Measurements from ENCODE around the gene ADSL. TPM values are rescaled to one million over a fixed set of nuclear protein-coding genes. Genes with fewer than 3 reads are reported as not detected.
"Not testable (repeated sequence)": the region's sequence is repeated elsewhere in the genome, so short reads cannot be mapped to it uniquely, and the experiment has no call there.

ADSL gene
- total RNA-seq, 2 experiments from 2014 or later: 117 to 137 TPM

GRCh38 chr22:40310768-40311120 lies 35.6 kb upstream of the ADSL start:
- peaks cover 86% of the 10 kb centered on the region for H3K36me3 ChIP-seq (ENCODE audit: insufficient read depth, low read length)
- CTCF ChIA-PET (ENCODE audit: unreplicated experiment): no interaction called here
- no TSS peak for BruUV-seq (replicated peaks)

GRCh38 chr22:40311646-40312045 lies 34.7 kb upstream of the ADSL start:
- BruUV-seq (replicated peaks); intact Hi-C loops (cut with micrococcal nuclease; ENCODE audit: unreplicated experiment); DNase-seq (ENCODE audit: low spot score): not testable (repeated sequence)

More at GRCh38 chr22:40310768-40311120, 35.6 kb upstream of the ADSL start:
- Histone ChIP-seq H3K79me2 (ENCODE audit: insufficient read depth, low read depth, low read length) (no peaks in the 10 kb centered on the region), H3K27ac (ENCODE audit: low read depth, low read length, poor library complexity, severe bottlenecking) (no peak overlapping the region), H3K9me2 (ENCODE audit: insufficient read depth, low read length) (no peaks in the 10 kb centered on the region), H3K4me2 (ENCODE audit: low read length) (no peak overlapping the region), H4K20me1 (ENCODE audit: insufficient read depth, low read length) (no peaks in the 10 kb centered on the region), H3K9me3 (ENCODE audit: low read length) (no peaks in the 10 kb centered on the region), H3K4me1 (ENCODE audit: insufficient read depth, low read length, poor library complexity, severe bottlenecking) (no peaks in the 10 kb centered on the region), H3K4me3 (ENCODE audit: low read depth, low read length, poor library complexity, severe bottlenecking) (no peak overlapping the region), H2AFZ (ENCODE audit: low read length) (no peak overlapping the region)
- TF ChIP-seq EZH2phosphoT487 (IDR thresholded peaks at IDR 0.05; ENCODE audit: borderline replicate concordance, low read depth, low read length) (no peak), CTCF (conservative IDR thresholded peaks at IDR 0.05; ENCODE audit: low read length) (no peak)
- POLR2A ChIA-PET: interaction anchor here (0.5 kb wide), 1 partner anchor 279 kb away, joined by 6 read pairs; no protein-coding TSS in a partner anchor
- no peak for DNase-seq (ENCODE audit: low spot score)
- intact Hi-C loops (cut with micrococcal nuclease; ENCODE audit: unreplicated experiment): no loop called here

GRCh38 chr22:40312050-40312449 lies 34.2 kb upstream of the ADSL start:
- CTCF ChIA-PET (ENCODE audit: unreplicated experiment): no interaction called here
- no peaks in the 10 kb centered on the region for H3K79me2 ChIP-seq (ENCODE audit: insufficient read depth, low read depth, low read length)
- no peak for DNase-seq (ENCODE audit: low spot score)
- H3K4me1 ChIP-seq (ENCODE audit: insufficient read depth, low read length, poor library complexity, severe bottlenecking): no peaks in the 10 kb centered on the region
- POLR2A ChIA-PET: interaction anchor here (0.6 to 0.7 kb wide), 2 partner anchors 25 to 36 kb away, joined by 3 read pairs; no protein-coding TSS in a partner anchor
- no peaks in the 10 kb centered on the region for H3K9me2 ChIP-seq (ENCODE audit: insufficient read depth, low read length)
- no peaks in the 10 kb centered on the region for H3K9me3 ChIP-seq (ENCODE audit: low read length)
- no peak overlapping the region for H3K4me3 ChIP-seq (ENCODE audit: low read depth, low read length, poor library complexity, severe bottlenecking)
- no TSS peak for BruUV-seq (replicated peaks)
- TF ChIP-seq EZH2phosphoT487 (IDR thresholded peaks at IDR 0.05; ENCODE audit: borderline replicate concordance, low read depth, low read length) (no peak), CTCF (conservative IDR thresholded peaks at IDR 0.05; ENCODE audit: low read length) (no peak)
- intact Hi-C loops (cut with micrococcal nuclease; ENCODE audit: unreplicated experiment): no loop called here
- no peak overlapping the region for H3K4me2 ChIP-seq (ENCODE audit: low read length)
- H3K27ac ChIP-seq (ENCODE audit: low read depth, low read length, poor library complexity, severe bottlenecking): no peak overlapping the region
- H2AFZ ChIP-seq (ENCODE audit: low read length): no peak overlapping the region
- no peaks in the 10 kb centered on the region for H4K20me1 ChIP-seq (ENCODE audit: insufficient read depth, low read length)
- H3K36me3 ChIP-seq (ENCODE audit: insufficient read depth, low read length): peaks cover 96% of the 10 kb centered on the region

More at GRCh38 chr22:40311646-40312045, 34.7 kb upstream of the ADSL start:
- peaks cover 92% of the 10 kb centered on the region for H3K36me3 ChIP-seq (ENCODE audit: insufficient read depth, low read length)
- POLR2A ChIA-PET: interaction anchor here (0.6 to 0.7 kb wide), 2 partner anchors 25 to 35 kb away, joined by 3 read pairs; no protein-coding TSS in a partner anchor
- H3K27ac ChIP-seq (ENCODE audit: low read depth, low read length, poor library complexity, severe bottlenecking); H3K79me2 ChIP-seq (ENCODE audit: insufficient read depth, low read depth, low read length); H3K4me3 ChIP-seq (ENCODE audit: low read depth, low read length, poor library complexity, severe bottlenecking); H3K4me2 ChIP-seq (ENCODE audit: low read length); H2AFZ ChIP-seq (ENCODE audit: low read length); H3K9me3 ChIP-seq (ENCODE audit: low read length); H3K9me2 ChIP-seq (ENCODE audit: insufficient read depth, low read length); H4K20me1 ChIP-seq (ENCODE audit: insufficient read depth, low read length); CTCF ChIA-PET (ENCODE audit: unreplicated experiment); H3K4me1 ChIP-seq (ENCODE audit: insufficient read depth, low read length, poor library complexity, severe bottlenecking): not testable (repeated sequence)
